GM18508 (cell line): ENCODE data around the gene CPNE7.

Source experiments
- ATAC-seq: cut with Tn5 transposase; IDR thresholded peaks from one replicate; pipeline ENCODE4 v1.9.1; 2021; ENCODE audit warnings: moderate number of reproducible peaks; ENCODE audit not compliant: insufficient read depth, unreplicated experiment

Gene CPNE7

DNA sequence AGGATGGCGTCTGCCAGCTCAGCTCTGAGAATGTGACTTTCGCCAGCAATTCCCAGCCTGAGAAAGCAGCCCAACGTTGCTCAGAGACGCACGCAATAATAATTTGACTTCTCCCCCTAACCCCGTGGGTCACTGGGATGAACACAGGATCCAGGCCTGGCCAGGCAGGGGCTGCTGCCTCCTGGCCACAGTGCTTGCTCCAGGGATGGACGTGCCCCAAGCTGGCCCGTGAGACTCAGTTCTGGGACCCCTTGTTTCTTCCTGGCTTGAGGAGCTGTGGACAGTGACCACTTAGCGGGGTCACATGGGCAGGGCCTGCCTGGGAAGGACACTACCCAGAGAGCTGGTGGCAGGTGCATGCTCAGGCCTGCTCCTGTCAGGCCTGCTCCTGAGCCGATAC, 24.3 kb downstream of the CPNE7 start:
- no peak for ATAC-seq

DNA sequence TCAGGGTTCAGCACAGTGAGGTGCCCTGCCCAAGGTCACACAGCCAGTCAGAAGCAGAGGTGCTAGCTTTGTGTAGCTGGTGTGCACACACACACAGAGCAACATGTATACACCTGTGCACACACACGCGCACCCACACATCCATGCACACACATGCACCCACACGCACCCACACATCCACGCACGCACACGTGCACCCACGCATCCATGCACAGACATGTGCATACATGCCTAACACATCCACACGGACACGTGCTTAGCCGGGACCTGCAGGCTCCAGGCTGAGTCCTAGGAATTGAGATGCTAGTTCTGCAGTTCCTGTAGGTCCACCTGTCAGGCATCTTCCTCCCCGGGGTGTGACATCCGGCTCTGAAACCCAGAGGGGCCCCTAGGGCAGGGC, 24.9 kb downstream of the CPNE7 start:
- ATAC-seq, result no peak

DNA sequence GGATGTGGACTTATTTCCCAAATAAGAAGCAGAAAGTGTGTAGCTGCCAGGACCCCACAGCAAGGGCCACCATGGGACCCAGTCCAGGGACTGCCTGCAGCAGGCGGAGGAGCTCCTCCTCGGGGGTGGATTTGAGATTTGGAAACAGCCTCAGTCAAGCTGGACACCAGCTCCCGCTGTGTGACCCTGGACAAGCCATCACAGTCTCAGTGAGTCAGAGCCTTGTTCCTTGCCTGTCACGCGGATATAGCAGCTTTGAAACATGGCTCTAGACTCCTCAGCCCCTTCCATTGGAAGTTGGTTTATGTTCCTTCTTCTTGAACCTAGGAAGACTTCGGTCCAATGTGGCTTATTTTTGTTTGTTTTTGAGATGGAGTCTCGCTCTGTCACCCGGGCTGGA, 25.4 kb downstream of the CPNE7 start:
- ATAC-seq, result no peak

DNA sequence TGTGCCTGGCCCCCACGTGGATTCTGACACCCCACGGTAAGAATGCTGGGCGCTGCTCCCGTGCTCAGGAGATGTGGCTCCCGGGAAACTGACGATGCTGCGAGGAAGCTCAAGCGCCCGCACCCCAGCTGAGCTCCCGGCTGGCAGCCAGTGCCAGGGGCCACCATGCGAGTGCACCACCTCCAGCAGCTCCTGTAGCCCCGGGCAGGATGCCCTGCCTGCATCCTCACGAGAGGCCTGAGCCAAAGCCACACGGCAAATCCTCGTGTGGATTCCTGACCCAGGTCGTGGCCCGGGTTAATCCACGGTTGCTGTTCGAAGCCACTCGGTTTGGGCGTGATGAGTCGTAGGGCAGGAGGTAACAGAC, 26.3 kb downstream of the CPNE7 start:
- no peak for ATAC-seq

DNA sequence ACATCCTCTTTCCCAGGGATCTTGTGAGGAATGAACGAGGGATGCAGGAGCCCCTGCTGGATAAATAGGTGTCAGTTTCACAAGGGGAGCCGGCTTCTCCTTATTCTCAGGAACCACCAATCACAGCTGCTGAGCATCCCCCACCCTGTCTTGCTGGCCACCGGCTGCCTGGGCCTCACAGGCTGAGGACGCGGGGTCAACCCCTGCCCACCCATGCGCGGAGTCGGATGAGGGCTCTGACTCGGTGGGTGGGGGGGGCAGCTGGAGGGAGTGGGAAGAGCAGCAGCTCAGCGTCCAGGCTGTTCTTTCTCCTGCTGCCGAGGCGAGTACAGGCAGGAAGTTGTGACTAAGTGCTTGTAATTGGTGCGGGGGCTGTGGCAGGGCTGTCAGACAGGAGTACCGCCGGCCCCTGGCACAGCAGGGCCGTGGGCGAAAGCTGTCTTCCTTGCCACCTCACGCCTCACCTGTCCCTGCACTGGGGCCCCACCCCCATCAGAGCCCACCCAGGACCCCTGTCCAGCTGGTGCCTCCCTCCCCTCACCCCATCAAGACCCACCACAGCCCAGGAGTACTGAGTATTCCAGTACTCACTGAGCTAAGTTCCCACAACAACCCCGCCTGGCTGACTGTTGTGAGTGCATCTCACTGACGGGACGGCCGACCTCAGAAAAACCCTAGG, 26.9 kb downstream of the CPNE7 start:
- no peak for ATAC-seq

DNA sequence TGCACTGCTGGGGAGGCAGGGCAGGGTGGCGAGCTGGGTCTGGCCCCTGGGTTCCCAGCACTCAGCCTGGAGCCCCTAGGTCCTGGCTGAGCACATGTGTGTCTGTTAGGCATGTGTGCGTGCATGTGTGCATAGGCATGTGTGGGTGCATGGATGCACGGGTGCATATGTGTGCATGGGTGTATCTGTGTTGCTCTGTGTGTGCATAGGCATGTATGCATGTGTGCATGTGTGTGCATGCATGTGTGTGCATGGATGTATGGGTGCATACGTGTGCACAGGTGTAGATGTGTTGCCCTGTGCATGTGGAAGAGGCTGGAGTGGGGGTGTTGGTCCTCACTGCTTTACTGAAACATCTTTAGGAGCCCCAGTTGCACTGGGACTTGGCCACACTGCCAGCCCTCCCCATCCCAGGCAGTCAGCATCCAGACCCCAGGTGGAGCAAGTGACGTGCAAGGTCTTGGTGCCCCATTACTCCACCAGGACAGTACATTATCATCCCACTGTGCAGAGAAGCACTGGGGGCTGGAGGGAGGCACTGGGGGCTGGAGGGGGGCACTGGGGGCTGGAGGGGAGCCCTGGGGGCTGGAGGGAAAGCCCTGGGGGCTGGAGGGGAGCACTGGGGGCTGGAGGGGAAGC, 27.5 kb downstream of the CPNE7 start:
- ATAC-seq, result no peak

DNA sequence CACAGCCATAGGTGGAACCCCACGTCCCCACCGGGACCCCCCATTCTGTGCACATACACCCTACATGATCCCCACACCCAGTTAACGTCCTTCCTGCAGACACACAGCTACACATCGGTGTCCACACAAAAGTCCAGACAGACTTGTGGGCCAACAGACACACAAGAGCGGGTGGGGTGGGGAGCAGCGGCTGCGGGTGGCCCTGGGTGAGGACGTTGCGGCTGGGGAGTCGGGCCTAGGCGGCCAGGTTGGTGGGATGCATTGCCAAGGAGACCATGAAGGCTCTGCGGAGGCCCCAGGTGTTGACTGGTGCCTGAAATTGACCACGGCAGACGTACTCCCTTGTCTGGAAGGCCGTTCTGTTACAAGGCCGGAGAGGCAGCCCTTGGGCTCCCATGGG, 29.2 kb downstream of the CPNE7 start:
- ATAC-seq, result no peak

DNA sequence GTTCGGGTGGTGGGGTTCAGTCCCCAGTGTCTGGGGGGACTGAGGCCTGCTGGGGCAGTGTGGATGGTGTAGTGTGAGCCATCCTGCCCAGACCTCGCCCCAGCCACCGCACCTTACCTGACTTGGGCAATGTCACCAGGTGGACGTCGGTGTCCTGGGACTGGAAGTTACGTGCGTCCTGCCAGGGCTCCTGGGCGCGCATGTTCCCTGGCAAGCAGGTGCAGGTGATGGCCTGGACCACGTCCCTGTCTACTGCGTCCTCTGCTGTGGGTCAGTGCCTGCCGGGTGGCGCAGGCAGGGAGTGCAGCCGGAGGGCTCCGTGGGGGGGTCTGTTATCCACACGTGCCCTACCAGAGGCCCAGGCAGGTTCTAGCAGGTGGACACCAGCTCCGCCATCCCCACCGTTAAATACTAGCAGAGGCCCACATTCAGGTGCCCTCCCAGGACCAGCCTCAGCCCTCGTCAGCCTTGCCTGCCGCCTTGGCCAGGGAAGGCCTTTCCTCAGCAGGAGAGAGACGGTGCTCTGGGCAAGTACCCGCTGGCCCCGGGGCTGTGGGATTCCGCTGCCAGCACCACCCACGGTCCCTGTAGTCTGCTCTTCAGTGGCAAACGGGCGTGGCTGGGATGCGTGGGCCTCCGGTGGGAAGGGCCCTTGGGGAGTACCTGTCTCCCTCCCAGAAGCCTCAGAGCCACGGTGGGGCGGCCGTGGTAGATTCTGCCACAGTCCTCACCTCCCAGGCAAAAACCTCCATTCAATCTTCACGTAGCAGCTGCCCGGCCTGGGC, 29.8 kb downstream of the CPNE7 start:
- ATAC-seq, result no peak

DNA sequence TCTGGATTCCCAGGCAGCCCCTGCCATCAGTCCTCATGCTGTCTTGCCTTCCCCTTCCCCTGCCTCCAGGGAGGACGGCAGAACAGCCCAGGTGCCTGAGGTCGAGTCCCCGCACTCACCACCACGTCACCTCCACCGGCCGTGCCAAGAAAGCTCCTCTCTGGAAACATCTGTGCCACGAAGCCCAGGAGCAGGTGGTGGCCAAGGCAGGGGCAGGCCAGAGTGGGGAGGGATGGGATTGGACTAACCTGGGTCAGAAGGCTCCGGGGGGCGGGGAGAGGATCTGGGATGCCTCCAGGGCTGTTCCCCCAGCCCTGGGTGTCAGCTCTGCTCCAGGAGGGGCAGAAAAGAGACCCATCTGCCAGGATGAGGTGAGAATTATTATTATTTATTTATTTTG, 30.4 kb downstream of the CPNE7 start:
- ATAC-seq, result no peak

DNA sequence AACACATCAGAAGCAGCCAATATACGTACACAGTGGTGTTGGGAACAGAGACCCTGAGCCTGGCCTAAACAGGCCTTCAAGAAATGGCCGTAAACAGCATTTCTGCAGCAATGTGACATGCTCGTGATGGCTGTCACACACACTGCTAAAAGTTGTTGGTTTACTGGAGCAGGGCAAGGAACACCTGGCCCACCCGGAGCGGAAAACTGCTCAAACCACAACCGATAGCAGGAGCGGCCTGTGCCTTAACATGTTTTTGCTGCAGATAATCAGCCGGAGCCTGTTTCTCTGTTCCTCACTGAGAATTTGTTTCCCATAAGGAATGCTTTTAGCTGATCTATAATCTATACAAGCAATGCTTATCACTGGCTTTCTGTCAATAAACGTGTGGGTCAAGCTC, 31.9 kb downstream of the CPNE7 start:
- no peak for ATAC-seq

DNA sequence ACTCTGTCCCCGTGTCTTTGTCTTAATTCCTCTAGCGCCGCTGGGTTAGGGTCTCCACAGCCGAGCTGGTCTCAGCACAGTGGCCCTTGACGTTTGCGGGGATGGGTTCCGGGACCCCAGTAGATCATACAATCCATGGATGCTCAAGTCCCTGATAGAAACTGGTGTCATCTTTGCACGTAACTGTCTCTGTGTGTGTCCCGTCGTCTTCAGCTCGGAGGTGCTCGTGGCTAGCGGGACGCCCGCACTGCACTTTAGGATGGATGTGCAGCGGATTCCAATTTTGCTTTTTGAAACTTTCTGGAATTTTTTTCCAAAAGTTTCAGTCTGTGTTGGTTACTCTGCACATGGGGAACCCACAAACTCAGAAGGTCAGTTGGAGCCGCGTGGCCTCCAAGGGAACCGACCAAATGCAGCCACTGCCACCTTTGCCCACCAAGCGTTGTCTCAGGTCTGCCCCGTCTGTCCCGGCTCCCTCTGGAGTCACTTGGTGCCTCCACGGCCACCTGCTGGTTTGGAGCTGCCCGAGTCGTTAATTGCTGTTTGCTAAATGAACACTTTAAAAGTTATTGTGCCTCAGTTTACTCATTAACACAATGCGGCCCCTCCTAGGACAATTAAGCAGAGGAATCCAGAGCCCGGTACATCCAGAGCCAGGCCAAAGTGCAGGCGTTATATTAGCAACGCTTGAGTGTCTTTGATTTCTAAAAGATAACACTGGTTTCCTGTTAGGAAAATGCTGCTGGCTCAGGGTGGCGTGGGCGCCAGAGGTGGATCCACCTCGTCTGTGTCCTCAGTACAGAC, 32.6 kb downstream of the CPNE7 start:
- ATAC-seq, result no peak

DNA sequence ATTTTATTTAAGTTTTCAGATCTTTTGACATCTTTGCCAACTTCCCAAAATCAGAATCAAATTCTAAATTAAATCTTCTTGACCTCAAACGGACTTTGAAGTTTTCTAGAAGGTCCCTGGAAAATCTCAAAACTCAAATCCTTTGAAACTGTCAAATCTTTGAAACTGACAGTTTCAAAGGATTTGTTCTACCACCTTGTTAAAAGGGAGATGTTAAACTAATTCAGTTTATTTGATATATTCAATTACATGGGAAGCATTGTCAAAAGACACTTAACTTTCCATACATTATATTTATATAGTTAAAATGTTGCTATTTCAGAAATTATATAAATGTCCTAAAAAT, 34.5 kb downstream of the CPNE7 start:
- ATAC-seq, result no peak

DNA sequence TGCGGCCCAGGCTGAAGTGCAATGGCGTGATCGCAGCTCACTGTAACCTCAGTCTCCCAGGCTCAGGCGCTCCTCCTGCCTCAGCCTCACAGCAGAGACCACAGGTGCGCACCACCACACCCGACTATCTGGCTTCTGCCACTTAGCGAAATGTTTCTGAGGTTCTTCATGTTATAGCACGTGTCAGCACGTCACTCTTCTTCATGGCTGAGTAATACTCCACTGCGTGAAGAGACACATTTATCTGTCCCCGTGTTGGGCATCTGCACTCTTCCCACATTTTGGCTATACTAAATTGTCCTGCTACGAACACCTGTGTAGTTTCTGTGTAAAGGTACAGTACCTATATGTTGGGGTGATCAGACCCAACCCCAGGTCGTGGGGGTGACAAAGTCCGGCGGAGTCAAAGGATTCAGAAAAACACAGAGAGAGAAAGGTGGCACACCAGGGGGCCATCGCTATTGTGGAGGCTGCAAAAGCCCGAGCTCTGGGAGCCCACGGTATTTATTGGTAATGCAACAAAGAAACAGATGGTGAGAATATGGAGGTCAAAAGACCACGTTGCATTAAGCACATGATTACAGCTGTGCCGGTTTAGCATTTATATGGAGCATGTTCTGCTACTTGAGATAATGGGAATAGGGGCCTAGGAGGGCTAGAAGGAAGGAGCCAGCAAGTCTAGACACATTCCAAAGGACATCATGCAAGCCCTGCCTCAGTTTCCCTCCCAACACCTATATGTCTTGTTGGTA, 37.0 kb downstream of the CPNE7 start:
- ATAC-seq, result no peak

DNA sequence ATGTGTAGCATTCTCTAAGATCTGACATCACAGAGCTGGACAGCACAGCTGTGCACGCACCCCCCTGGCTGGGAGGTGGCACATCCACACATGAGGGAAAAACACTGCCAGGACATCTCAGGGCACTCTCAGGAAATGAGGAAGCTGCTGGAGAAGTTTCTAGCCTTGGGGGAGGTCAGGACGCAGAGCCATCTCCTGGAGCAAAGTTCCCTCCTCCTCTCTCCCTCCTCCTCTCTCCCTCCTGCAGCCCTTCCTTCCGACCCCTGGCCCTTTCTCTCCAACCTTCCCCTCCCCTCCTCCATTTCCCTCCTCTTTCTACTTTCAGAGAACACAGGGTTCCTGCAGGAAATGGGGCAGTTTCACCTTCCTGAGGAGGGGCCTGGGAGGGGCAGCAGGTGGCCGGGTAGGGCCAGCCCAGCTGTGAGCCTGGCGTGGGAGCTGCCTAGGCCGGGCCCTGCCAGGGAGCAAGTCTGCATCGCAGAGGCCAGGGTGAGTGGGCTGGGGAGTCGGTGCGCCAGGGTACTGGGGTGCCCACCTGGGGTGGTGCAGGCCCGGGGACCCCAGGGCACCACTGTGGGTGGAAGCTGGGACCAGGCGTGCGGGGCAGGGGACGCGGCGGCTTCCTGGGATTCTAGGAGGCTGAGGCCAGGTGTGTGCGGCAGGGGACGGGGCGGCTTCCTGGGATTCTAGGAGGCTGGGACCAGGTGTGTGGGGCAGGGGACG, 37.8 kb downstream of the CPNE7 start, which contains the start of gene DPEP1:
DPEP1 (plus strand) TSS at position 412 of the 723 bp plus-strand sequence. CDS start 16,769 bp downstream, outside the sequence.
- no peak for ATAC-seq

DNA sequence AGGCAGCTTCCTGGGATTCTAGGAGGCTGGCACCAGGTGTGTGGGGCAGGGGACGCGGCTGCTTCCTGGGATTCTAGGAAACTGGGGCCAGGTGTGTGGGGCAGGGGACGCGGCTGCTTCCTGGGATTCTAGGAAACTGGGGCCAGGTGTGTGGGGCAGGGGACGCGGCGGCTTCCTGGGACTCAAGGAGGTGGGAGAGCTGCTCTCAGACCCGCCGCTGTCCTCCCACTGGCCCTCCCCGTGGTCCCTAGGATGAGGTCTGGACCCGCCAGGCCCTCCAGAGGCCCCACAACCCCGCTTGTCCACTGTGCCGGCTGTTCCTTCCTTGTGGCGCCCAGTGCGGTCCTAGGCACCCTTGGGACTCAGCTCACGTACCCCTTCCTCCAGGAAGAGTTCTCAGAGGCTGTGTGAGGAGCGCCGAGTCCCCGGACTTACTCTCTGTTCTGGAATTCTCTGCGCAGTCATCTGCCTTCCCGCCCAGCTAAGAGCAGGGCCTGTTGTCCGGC, 38.4 kb downstream of the CPNE7 start:
- no peak for ATAC-seq

DNA sequence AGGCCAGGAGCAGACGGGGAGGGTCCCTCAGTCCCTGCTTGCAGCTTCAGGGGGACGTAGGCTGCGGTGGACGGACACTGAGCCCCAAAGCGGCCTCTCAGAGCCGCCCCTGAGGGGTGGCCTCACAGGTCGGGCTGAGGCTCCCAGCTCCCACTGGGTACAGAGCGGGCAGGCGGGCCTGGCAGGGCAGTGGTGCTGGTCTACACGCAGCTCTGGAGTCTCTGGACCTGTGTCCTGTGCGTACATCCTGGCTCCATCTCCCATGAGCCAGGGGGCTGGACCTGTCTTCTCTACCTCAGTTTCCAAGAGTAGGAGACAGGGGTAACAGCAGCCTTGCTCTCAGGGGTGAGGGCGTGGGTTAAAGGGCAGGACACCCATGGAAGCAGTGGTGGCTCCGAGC, 39.6 kb downstream of the CPNE7 start:
- no peak for ATAC-seq

DNA sequence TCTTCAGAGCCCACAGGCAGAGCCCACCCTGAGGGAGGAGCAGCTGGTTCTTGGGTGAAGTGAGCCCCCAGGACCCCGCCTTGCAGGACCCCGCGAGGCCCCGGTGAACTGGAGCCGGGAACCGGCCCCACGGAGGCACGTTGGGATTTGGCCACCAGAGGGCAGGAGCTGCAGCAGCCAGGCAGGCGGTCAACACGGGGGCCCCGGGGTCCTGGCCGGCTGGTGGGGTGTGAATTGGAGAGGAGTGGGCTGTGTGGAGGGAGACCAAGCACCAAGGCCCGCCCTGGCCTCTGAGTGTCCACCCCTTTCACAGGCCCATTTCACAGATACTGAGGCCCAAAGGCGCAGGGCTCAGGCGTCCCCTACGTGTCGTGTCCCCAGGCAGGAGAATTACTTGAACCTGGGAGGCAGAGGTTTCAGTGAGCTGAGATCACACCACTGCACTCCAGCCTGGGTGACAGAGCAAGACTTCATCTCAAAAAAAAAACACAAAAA, 40.1 kb downstream of the CPNE7 start:
- no peak for ATAC-seq

DNA sequence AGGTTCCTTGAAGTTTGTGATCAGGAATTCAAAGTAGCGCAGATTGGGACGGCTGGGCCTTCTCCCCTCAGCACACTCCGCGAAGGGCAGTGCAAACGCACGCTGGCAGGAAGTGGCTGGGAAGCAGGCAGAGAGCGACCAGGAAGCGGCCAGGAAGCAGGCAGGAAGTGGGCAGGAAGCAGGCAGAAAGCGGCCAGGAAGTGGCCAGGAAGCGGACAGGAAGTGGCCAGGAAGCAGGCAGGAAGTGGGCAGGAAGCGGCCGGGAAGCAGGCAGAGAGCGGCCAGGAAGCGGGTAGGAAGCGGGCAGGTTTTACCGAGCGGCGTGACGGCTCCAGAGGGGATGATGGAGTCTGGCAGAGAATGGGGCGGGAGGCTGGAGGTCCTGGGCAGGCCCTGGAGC, 41.1 kb downstream of the CPNE7 start:
- no peak for ATAC-seq

DNA sequence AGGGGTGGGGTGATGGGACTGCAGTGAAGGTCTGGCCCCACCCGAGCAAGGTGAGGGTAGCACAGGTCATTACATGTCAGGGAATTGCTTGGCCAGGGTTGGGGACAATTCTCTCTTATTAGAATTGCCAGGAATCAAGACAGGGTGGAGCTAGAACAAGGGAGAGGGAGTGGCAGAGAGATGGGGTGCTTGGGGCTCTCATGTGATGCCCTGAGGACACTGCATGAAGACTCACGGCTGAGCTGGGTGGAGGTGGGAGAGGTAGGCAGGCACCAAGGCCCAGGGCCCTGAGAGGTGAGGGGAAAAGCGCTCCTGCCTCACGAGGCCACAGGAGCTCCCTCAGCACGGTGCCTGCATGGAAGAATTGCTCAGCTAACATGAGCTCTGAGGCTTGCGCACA, 41.5 kb downstream of the CPNE7 start:
- ATAC-seq, result no peak
